Adipose tissue (tissue), 3 donors: Measurements from ENCODE around the gene PHOX2B. TPM values are rescaled to one million over a fixed set of nuclear protein-coding genes. Genes with fewer than 3 reads are reported as not detected.
"Not testable (repeated sequence)": the region's sequence is repeated elsewhere in the genome, so short reads cannot be mapped to it uniquely, and the experiment has no call there.

Source experiments
- H3K27ac ChIP-seq: one replicate; pipeline ENCODE4 v1.5.1; 2013; ENCODE audit warnings: low read depth, low read length
- WGBS, 3 donors: extraction: QIAGEN DNeasy Blood & Tissue Kit; methylation state at CpG; one replicate each; pipeline ENCODE4 v1.1.7; 2013; 5-methylcytosine and 5-hydroxymethylcytosine counted together
- polyA plus RNA-seq, 3 donors: library from polyadenylated mRNA; stranded (reverse); fragments of 200-250 nt; gene quantifications; one replicate each; pipeline ENCODE4 v1.2.3, GENCODE V29; 2013
- donor health status: healthy with polysubstance abuse.
- donor health status: Bipolar disorder and iron deficiency.
- donor health status: healthy.

PHOX2B gene
- polyA plus RNA-seq, 3 donors, result 0.03 TPM; not detected in 2

- WGBS, 3 donors, result 66 to 79% (median 72%) methylated on average over 3 of the region's 3 CpGs
- H3K27ac ChIP-seq, result no peak overlapping the region
Measured at GRCh38 chr4:41723286-41723685, 25.2 kb downstream of the PHOX2B start.

- WGBS, 3 donors, result 92 to 97% (median 96%) methylated on average over 1 of the region's 1 CpG
- no peak overlapping the region for H3K27ac ChIP-seq
Measured at GRCh38 chr4:41722181-41722580, 26.3 kb downstream of the PHOX2B start.

- 78 to 84% (median 82%) methylated on average over 2 of the region's 2 CpGs for WGBS, 3 donors
- no peak overlapping the region for H3K27ac ChIP-seq
Measured at GRCh38 chr4:41719417-41719816, 29.1 kb downstream of the PHOX2B start.

GRCh38 chr4:41718907-41719306 lies 29.6 kb downstream of the PHOX2B start:
- no peak overlapping the region for H3K27ac ChIP-seq

GRCh38 chr4:41715155-41715554 lies 33.4 kb downstream of the PHOX2B start:
- WGBS, 3 donors, result 56 to 69% (median 68%) methylated on average over 1 of the region's 1 CpG
- no peak overlapping the region for H3K27ac ChIP-seq

- WGBS, 3 donors, result 75 to 80% (median 76%) methylated on average over 6 of the region's 6 CpGs
- no peak overlapping the region for H3K27ac ChIP-seq
Measured at GRCh38 chr4:41714364-41715000, 34.0 kb downstream of the PHOX2B start.

- WGBS, 3 donors, result 45 to 63% (median 59%) methylated on average over 1 of the region's 1 CpG
- H3K27ac ChIP-seq, result no peak overlapping the region
Measured at GRCh38 chr4:41713768-41714167, 34.8 kb downstream of the PHOX2B start.

GRCh38 chr4:41712425-41712824 lies 36.1 kb downstream of the PHOX2B start:
- 53 to 75% (median 72%) methylated on average over 3 of the region's 3 CpGs for WGBS, 3 donors
- H3K27ac ChIP-seq, result no peak overlapping the region

GRCh38 chr4:41711654-41712053 lies 36.9 kb downstream of the PHOX2B start:
- 89 to 93% (median 92%) methylated on average over 2 of the region's 2 CpGs for WGBS, 3 donors
- not testable (repeated sequence) for H3K27ac ChIP-seq

GRCh38 chr4:41709844-41710481 lies 38.6 kb downstream of the PHOX2B start:
- 65 to 74% (median 73%) methylated on average over 5 of the region's 5 CpGs for WGBS, 3 donors
- H3K27ac ChIP-seq, result no peak overlapping the region

- WGBS, 3 donors, result 26 to 73% (median 63%) methylated on average over 3 of the region's 3 CpGs
Measured at GRCh38 chr4:41703785-41704184, 44.7 kb downstream of the PHOX2B start.

GRCh38 chr4:41702770-41703169 lies 45.8 kb downstream of the PHOX2B start:
- 68 to 82% (median 74%) methylated on average over 4 of the region's 4 CpGs for WGBS, 3 donors
- no peak overlapping the region for H3K27ac ChIP-seq

More at GRCh38 chr4:41703785-41704184, 44.7 kb downstream of the PHOX2B start:
- H3K27ac ChIP-seq, result no peak overlapping the region

GRCh38 chr4:41701983-41702382 lies 46.5 kb downstream of the PHOX2B start:
- H3K27ac ChIP-seq, result no peak overlapping the region
- 56 to 72% (median 70%) methylated on average over 3 of the region's 3 CpGs for WGBS, 3 donors

- H3K27ac ChIP-seq, result no peak overlapping the region
- 77 to 84% (median 82%) methylated on average over 4 of the region's 4 CpGs for WGBS, 3 donors
Measured at GRCh38 chr4:41696763-41697162, 51.8 kb downstream of the PHOX2B start.

GRCh38 chr4:41696131-41696530 lies 52.4 kb downstream of the PHOX2B start:
- WGBS, 3 donors, result 69 to 84% (median 79%) methylated on average over 3 of the region's 3 CpGs

More at GRCh38 chr4:41696131-41696530, 52.4 kb downstream of the PHOX2B start:
- H3K27ac ChIP-seq, result no peak overlapping the region

Other genes with a start within 250 kb of the PHOX2B start
- gene LIMCH1, start 210.6 kb downstream of the PHOX2B start, polyA plus RNA-seq, result 10 to 100 TPM in 2 of 3 donors, 1 to 10 TPM in 1; 4.2 to 62.0 (median 13.4) TPM
- 10 to 100 TPM in 1 of 3 donors, 1 to 10 TPM in 2; 7.2 to 11.2 (median 9.7) TPM for gene TMEM33, start 186.7 kb upstream of the PHOX2B start, polyA plus RNA-seq
- gene DCAF4L1, start 233.0 kb upstream of the PHOX2B start, polyA plus RNA-seq, result under 1 TPM; under 0.01 to 0.09 (median 0.02) TPM
- gene SLC30A9, start 241.8 kb upstream of the PHOX2B start, polyA plus RNA-seq, result 10 to 100 TPM; 10.6 to 15.1 (median 14.3) TPM